Measurements from ENCODE around the gene EME2. TPM values are rescaled to one million over a fixed set of nuclear protein-coding genes. Genes with fewer than 3 reads are reported as not detected.

The EME2 gene
- total and polyA plus RNA-seq, 12 donors, result 1.8 to 90.7 (median 19.2) TPM

- no peak overlapping the region for H3K4me3 ChIP-seq
- H3K9me3 ChIP-seq (replicated peaks in 1 of 3), result no peaks in the 10 kb centered on the region
- 88 to 94% (median 91%) methylated on average over 8 to 10 of the region's 10 CpGs for WGBS, 4 donors
- TF ChIP-seq, protein P1, sequence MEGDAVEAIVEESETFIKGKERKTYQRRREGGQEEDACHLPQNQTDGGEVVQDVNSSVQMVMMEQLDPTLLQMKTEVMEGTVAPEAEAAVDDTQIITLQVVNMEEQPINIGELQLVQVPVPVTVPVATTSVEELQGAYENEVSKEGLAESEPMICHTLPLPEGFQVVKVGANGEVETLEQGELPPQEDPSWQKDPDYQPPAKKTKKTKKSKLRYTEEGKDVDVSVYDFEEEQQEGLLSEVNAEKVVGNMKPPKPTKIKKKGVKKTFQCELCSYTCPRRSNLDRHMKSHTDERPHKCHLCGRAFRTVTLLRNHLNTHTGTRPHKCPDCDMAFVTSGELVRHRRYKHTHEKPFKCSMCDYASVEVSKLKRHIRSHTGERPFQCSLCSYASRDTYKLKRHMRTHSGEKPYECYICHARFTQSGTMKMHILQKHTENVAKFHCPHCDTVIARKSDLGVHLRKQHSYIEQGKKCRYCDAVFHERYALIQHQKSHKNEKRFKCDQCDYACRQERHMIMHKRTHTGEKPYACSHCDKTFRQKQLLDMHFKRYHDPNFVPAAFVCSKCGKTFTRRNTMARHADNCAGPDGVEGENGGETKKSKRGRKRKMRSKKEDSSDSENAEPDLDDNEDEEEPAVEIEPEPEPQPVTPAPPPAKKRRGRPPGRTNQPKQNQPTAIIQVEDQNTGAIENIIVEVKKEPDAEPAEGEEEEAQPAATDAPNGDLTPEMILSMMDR (IDR thresholded peaks at IDR 0.05), result no peak
- TF ChIP-seq POLR2A (IDR thresholded peaks at IDR 0.05), result no peak
- intact Hi-C loops (cut with DNase I), result no loop called here
- peaks cover 0 to 36% of the 10 kb centered on the region in 2 donors for H3K36me3 ChIP-seq (replicated peaks in 1 of 2)
- DNase-seq, result no peak
- H3K4me1 ChIP-seq (replicated peaks in 1 of 2), result no peaks in the 10 kb centered on the region
- no peaks in the 10 kb centered on the region for H3K27me3 ChIP-seq
- no peak overlapping the region for H3K27ac ChIP-seq
These were observed 35.0 kb downstream of the EME2 start for GRCh38 chr16:1807626-1808025.

GRCh38 chr16:1808691-1809090 is 36.1 kb downstream of the EME2 start:
- Histone ChIP-seq H3K27ac (no peak overlapping the region), H3K27me3 (no peaks in the 10 kb centered on the region), H3K36me3 (replicated peaks in 1 of 2) (peaks cover 0 to 42% of the 10 kb centered on the region in 2 donors), H3K4me1 (replicated peaks in 1 of 2) (no peaks in the 10 kb centered on the region), H3K9me3 (replicated peaks in 1 of 3) (no peaks in the 10 kb centered on the region), H3K4me3 (no peak overlapping the region)
- intact Hi-C loops (cut with DNase I), result no loop called here
- TF ChIP-seq POLR2A (IDR thresholded peaks at IDR 0.05), result no peak
- TF ChIP-seq, protein P1 (IDR thresholded peaks at IDR 0.05), result no peak
- DNase-seq, result no peak
- 74 to 84% (median 80%) methylated on average over 7 to 18 of the region's 18 CpGs for WGBS, 4 donors

GRCh38 chr16:1809281-1809801 is 36.7 kb downstream of the EME2 start:
- DNase-seq, result no peak
- Histone ChIP-seq H3K36me3 (replicated peaks in 1 of 2) (peaks cover 0 to 48% of the 10 kb centered on the region in 2 donors), H3K4me1 (replicated peaks in 1 of 2) (no peaks in the 10 kb centered on the region), H3K27ac (no peak overlapping the region), H3K4me3 (no peak overlapping the region), H3K27me3 (no peaks in the 10 kb centered on the region), H3K9me3 (replicated peaks in 1 of 3) (no peaks in the 10 kb centered on the region)
- intact Hi-C loops (cut with DNase I), result no loop called here
- no peak for TF ChIP-seq POLR2A (IDR thresholded peaks at IDR 0.05)
- 71 to 83% (median 77%) methylated on average over 7 to 28 of the region's 28 CpGs for WGBS, 4 donors

DNA sequence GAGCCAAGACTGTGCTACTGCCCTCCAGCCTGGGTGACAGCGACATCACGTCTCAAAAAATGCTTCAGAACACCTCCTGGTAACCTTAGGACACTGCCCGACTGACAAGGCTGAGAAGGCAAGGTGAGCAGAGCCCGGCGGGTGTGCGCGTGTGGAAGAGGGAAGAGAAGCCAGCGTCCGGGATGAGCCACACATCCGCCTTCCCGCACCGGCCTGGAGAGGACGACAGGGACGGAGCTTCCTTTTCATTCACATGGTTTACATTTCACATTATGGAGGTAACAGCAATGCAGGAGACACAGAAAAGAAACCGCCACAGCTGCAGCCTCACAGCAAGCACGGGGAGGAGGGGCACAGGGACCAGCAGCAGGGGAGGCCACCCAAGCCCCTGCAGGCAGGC is 37.5 kb downstream of the EME2 start:
- Histone ChIP-seq H3K27ac (no peak overlapping the region), H3K36me3 (replicated peaks in 1 of 2) (peaks cover 0 to 53% of the 10 kb centered on the region in 2 donors), H3K4me3 (no peak overlapping the region), H3K27me3 (no peaks in the 10 kb centered on the region), H3K4me1 (replicated peaks in 1 of 2) (no peaks in the 10 kb centered on the region), H3K9me3 (replicated peaks in 1 of 3) (no peaks in the 10 kb centered on the region)
- no peak for DNase-seq
- 93 to 96% (median 95%) methylated on average over 16 of the region's 16 CpGs for WGBS, 4 donors
- intact Hi-C loops (cut with DNase I), result no loop called here
- TF ChIP-seq POLR2A (IDR thresholded peaks at IDR 0.05), result no peak
- TF ChIP-seq, protein P1 (IDR thresholded peaks at IDR 0.05), result no peak

GRCh38 chr16:1810536-1810935 is 37.9 kb downstream of the EME2 start:
- intact Hi-C loops (cut with DNase I), result no loop called here
- Histone ChIP-seq H3K27me3 (no peaks in the 10 kb centered on the region), H3K9me3 (replicated peaks in 1 of 3) (no peaks in the 10 kb centered on the region), H3K4me3 (no peak overlapping the region), H3K27ac (no peak overlapping the region), H3K36me3 (replicated peaks in 1 of 2) (peaks cover 0 to 57% of the 10 kb centered on the region in 2 donors), H3K4me1 (replicated peaks in 1 of 2) (no peaks in the 10 kb centered on the region)
- WGBS, 4 donors, result 92 to 95% (median 94%) methylated on average over 7 to 16 of the region's 16 CpGs
- TF ChIP-seq, protein P1 (IDR thresholded peaks at IDR 0.05), result no peak
- no peak for TF ChIP-seq POLR2A (IDR thresholded peaks at IDR 0.05)
- no peak for DNase-seq

All from adrenal gland (tissue), 12 donors.